Astrocyte of the spinal cord (primary cell): Measurements from ENCODE around the gene ALDH3A1.

Source experiments
- DNase-seq: peaks from one replicate; pipeline ENCODE4 v3.0.0; 2011; ENCODE audit warnings: low read depth, low spot score
- H3K4me3 ChIP-seq: 2 replicates; pipeline ENCODE4 v1.5.1; 2011; ENCODE audit warnings: low read depth, mild to moderate bottlenecking, low read length, moderate library complexity
- in situ Hi-C: cut with HindIII; loops from 2 replicates; pipeline ENCODE4 v1.10.0; 2017; ENCODE audit warnings: low sequenced_read_pairs
- TF ChIP-seq, protein P1 (sequence below): IDR thresholded peaks from 2 replicates; pipeline ENCODE4 v1.5.1; 2012; ENCODE audit warnings: low read depth, mild to moderate bottlenecking, low read length, inconsistent platforms

The ALDH3A1 gene

DNA sequence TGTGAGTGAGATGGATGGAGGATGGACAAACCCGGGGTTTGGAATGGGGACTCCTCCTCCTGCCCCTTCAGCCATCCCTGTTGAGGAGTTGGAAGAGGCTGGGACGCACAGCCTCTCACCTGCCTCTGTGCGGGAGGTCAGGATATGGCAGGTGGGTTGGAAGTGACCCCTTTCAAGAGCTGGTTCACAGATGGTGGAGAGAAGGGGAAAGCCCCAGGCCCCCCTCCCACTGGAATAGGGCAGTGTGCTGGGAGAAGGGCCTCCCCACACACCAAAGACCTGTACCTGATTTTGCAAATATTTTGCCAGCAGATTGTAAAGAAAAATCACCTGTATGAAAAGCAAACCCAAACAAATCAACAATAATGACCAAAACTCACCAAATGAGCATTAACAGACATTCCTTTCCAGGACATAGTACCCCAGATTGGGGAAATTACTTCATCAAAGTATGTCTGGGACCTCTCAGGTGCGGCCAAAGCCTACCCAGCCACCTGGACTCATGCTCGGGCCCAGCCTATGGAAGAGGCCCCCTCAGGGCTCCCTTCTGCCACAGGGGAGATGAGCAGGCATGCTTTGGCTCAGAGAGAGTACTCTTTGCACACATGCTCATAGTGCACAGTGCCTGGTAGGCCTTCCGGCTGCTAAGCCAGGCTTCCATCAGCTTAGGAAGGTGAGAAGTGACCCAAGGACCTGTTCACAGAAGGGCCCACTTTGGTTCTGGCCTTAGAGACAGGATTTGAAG lies 39.5 kb downstream of the ALDH3A1 start:
- TF ChIP-seq, protein P1, sequence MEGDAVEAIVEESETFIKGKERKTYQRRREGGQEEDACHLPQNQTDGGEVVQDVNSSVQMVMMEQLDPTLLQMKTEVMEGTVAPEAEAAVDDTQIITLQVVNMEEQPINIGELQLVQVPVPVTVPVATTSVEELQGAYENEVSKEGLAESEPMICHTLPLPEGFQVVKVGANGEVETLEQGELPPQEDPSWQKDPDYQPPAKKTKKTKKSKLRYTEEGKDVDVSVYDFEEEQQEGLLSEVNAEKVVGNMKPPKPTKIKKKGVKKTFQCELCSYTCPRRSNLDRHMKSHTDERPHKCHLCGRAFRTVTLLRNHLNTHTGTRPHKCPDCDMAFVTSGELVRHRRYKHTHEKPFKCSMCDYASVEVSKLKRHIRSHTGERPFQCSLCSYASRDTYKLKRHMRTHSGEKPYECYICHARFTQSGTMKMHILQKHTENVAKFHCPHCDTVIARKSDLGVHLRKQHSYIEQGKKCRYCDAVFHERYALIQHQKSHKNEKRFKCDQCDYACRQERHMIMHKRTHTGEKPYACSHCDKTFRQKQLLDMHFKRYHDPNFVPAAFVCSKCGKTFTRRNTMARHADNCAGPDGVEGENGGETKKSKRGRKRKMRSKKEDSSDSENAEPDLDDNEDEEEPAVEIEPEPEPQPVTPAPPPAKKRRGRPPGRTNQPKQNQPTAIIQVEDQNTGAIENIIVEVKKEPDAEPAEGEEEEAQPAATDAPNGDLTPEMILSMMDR: no peak
- no peak for DNase-seq
- in situ Hi-C loops: no loop called here
- H3K4me3 ChIP-seq: no peak overlapping the region

DNA sequence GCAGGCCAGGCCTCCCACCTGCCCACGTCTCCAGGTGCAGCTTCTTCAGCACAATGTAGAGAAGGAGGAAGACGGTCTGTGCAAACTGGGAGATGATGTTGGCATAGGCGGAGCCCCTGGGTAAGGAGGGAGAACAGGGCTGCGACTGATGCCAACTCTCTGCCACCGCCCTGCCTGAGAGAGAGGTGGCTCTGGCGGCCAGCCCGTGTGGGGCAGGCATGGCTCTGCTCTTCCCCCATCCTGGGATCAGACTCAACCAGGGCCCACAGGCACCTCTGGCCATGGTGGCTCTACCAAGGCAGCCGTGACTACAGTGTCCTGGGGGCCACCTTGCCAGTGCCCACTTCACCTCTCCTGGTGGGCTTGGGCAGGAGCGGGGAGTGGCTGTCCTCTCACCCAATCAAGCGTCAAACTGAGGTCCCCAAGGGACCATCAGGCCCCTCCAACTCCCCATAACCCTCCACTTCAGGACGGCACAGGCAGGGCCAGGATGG lies 40.3 kb downstream of the ALDH3A1 start:
- in situ Hi-C loops: no loop called here
- H3K4me3 ChIP-seq: no peak overlapping the region
- DNase-seq: no peak
- TF ChIP-seq, protein P1: no peak

DNA sequence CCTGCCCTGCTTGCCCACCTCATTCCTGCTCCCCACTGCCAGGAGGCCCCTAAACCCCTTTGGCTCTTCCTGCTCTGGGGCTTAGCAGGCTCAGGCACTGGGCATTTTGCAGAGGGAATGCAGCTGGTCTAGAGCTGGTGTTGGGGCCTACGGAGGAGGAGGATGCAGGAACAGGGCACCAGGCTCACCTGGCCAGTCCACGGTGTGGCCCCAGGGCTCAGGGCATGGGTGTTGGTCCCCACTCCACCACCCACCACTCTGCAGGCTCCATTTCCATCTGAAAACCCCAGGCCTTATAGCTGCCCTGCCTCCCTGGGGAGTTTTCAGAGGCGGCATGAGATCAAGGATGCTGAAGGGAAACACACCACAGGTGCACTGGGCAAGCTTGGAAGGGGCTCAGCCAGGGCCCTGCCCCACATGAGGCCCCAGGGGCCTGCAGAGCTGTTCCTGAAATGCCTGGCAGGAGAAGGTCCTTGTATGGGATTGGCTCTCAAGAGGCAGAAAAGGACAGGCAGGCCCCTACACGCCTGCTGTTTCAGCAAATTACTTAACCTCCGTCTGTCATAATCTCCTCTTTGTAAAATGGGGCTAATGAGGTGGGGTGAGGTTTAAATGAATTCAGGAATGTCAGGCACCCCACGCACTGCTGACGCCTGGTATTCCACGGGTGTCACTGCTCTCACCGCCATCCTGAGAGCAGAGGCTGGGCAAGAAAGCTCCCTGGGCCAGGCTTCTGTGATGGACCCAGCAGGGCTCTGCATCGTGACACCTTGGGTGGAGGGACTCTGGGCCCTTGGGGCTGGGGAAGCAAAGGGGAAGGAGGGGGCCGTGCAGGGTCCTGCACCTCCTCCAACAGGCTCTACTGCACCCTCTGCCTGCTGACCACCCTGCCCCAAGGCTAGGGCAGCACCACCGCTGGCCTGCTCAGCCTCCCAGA lies 41.0 kb downstream of the ALDH3A1 start:
- no peak overlapping the region for H3K4me3 ChIP-seq
- no peak for DNase-seq
- in situ Hi-C loops: no loop called here
- TF ChIP-seq, protein P1: no peak

DNA sequence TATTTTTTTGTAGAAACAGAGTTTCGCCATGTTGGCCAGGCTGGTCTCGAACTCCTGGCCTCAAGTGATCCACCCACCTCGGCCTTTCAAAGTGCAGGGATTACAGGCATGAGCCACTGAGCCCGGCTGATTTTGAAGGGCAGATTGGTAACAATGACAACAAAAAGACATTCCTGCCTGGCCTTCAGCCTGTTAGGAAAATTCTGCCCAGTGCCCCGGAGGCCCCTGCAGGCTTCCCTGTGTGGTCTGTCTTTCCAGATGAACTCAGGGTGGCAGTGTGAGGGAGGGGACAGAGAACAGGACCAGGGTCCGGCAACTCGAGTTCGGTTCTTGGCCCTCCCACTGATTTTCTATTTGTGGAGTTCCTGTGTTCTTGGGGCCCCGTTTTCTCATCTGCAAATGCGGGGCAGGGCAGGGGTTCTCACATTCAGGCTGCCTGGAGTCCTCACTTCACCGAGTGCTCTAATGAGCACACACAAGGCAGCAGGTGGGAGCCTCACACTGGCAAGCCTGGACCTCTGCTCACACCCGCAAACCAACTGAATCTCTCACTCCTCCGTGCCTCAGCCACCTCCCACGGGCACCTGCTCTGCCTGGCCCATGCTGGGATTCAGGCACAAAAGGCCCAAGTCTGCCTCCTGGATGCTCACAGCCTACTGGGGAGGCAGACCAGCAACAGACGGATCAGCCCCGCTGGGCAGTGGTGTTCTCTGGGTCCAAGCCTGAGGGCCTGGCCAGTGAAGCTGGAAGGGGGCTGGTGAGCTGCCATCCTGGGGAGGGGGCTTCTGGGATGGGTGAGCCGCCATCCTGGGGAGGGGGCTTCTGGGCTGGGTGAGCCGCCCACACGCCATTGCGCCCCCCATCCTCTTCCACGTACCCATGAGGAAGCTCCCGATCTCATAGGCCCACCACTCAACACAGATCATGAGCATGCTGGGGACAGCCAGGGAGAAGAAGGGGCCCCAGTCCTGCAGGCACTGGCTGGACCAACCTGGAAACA lies 42.0 kb downstream of the ALDH3A1 start:
- TF ChIP-seq, protein P1: no peak
- no peak for DNase-seq
- in situ Hi-C loops: no loop called here
- no peak overlapping the region for H3K4me3 ChIP-seq

DNA sequence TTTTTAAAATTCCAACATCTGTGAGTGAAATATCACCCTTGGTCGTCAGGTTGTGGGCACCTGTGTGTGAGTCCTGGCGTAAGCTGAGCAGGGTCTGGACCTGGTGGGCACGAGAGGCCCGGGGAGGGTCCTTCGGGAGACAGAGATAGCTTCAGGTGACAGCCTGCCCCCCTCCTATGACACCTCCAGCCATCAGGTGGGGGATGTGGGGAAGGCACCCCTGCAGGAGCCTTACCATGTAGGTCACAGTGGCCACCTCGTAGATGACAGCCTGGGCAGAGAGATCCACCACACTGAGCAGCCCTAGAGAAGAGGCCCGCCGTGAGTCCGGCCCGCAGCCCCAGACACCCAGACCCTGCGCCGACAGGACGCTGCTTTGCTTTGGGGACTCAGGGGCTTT lies 42.9 kb downstream of the ALDH3A1 start:
- DNase-seq: no peak
- in situ Hi-C loops: no loop called here
- TF ChIP-seq, protein P1: no peak
- no peak overlapping the region for H3K4me3 ChIP-seq
